ENCODE results near the gene TMEM100.

The TMEM100 gene

GRCh38 chr17:55728833-55729232, 6.2 kb upstream of the TMEM100 start:
- TF ChIP-seq CTCF (conservative IDR thresholded peaks at IDR 0.05; ENCODE audit: low read depth, low read length) = no peak
- H3K4me3 ChIP-seq (ENCODE audit: low read length) = no peak overlapping the region
- no peak for DNase-seq (ENCODE audit: low read depth)

- no peak overlapping the region for H3K4me3 ChIP-seq (ENCODE audit: low read length)
- no peak for TF ChIP-seq CTCF (conservative IDR thresholded peaks at IDR 0.05; ENCODE audit: low read depth, low read length)
- no peak for DNase-seq (ENCODE audit: low read depth)
Observed at GRCh38 chr17:55728361-55728760, 5.7 kb upstream of the TMEM100 start.

DNA sequence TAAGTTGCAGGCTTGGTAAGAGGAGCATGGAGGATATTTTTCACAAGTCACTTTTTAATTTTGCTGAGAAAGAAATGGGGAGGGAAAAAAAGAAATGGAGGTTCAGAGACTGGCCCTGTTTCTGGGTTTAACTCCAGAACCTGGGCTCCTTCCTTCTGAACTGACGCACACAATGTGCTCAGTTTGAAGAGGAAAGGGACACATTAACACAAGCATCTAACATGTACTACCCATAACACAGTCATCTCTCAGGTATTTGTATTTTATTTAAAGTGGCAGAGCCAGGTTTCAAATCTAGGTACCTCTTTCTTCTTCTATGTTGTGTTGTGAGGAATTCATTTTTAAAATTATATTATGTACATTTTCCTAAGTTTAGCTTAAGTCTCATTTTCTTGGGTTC, 5.3 kb upstream of the TMEM100 start:
- no peak for TF ChIP-seq CTCF (conservative IDR thresholded peaks at IDR 0.05; ENCODE audit: low read depth, low read length)
- DNase-seq (ENCODE audit: low read depth) = no peak

DNA sequence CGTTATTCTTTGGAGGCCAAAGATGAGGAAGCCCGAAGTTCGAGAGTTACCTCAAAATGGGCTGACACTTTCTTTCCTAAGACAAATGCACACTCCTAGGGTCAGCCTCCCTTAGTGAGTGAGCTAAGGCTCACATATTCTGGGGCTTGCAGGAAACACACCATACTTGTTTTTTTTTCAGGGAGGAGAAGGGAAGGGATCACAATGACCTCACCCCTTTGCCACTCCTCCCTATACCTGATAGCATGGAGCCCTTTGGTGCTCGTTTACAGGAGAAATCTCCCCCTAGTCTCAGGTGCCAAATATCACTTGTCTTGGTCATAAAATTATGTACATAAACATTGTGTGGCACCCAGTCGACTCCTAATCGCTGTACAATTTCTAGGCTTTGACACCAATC, 4.6 kb upstream of the TMEM100 start:
- no peak for DNase-seq (ENCODE audit: low read depth)
- no peak overlapping the region for H3K4me3 ChIP-seq (ENCODE audit: low read length)
- no peak for TF ChIP-seq CTCF (conservative IDR thresholded peaks at IDR 0.05; ENCODE audit: low read depth, low read length)

More for the DNA sequence above, 5.3 kb upstream of the TMEM100 start:
- no peak overlapping the region for H3K4me3 ChIP-seq (ENCODE audit: low read length)

DNA sequence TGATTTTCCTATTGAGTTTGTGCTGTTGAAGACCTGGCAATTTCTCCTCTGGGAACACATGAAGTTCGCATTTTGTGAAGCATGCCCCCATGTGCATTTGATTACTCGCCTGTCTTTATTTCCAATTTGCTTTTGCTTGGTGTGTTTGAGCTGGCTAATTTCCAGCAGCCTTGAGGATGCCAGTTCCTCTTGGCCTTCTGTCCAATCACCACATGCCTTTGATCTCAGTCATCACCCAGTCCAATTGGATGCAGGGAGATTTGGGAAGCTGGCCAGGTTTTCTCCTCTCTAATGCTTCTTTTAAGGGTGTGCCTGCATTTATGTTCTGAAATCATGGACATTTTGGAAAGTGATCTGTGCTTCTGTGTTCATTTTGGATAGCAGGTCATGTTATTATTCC, 3.8 kb upstream of the TMEM100 start:
- TF ChIP-seq CTCF (conservative IDR thresholded peaks at IDR 0.05; ENCODE audit: low read depth, low read length) = no peak
- no peak overlapping the region for H3K4me3 ChIP-seq (ENCODE audit: low read length)
- peak; percentile 38 for DNase-seq (ENCODE audit: low read depth)

DNA sequence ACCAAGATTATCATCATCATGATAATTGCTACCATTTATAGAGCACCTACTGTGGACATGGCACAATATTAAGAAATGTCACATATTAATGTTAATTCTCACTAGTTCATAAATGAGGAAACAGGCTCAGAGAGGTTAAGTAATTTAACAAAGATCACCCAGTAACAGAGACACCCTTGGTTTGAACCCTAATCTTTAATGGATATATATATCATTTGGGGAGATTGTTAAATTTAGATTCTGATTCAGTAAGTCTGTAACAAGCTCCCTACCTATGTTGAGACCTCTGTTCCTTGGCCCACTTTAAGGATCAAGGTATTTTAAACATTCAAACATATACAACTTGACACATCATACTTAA, 804 bp upstream of the TMEM100 start:
- DNase-seq (ENCODE audit: low read depth) = no peak
- H3K4me3 ChIP-seq (ENCODE audit: low read length) = no peak overlapping the region
- TF ChIP-seq CTCF (conservative IDR thresholded peaks at IDR 0.05; ENCODE audit: low read depth, low read length) = no peak

DNA sequence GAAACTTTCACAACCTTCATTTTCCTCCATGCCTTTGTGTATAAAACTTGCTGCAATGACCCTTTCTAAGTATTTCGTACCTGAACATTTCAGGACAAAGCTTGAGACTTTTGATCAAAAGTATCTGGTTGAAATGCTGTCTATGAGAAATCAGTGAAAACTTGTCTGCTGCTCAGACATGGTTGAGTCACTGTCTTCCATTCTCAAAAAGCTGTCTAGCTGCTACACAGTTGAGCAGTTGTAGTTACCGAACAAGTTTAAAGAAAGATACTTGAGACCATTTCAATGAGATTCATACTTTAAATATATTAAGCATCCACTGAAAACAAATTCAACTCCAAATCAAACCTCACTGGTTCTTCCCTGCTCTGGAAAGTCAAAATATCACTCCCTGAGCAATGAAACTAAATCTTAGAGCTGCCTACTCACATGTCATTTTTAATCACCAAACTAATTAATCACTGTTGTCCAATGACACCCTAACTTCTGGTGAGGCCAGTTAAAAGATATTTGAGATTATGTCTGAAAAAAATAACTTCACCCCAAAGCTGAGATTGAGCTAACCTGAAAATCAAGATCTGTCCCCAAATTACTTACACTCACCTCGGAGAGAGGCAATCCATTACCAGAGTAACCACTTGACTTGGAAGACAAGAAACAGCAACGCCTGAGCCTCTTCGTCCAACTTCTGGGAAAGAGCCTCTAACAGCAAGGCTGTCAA, 488 bp downstream of the TMEM100 start:
- no peak overlapping the region for H3K4me3 ChIP-seq (ENCODE audit: low read length)
- DNase-seq (ENCODE audit: low read depth) = no peak
- TF ChIP-seq CTCF (conservative IDR thresholded peaks at IDR 0.05; ENCODE audit: low read depth, low read length) = no peak

Data from retinal pigment epithelial cell (primary cell).